SH-SY5Y (cell line): ENCODE measurements around the gene RNF144B.

Source experiments
- GATA2 ChIP-seq: IDR thresholded peaks from 2 replicates; pipeline ENCODE4 v1.6.1; 2011; ENCODE audit warnings: mild to moderate bottlenecking, low read depth, low read length
- GATA3 ChIP-seq: IDR thresholded peaks from 2 replicates; pipeline ENCODE4 v1.6.1; 2011; ENCODE audit warnings: low read depth, mild to moderate bottlenecking, low read length, moderate library complexity

GRCh38 chr6:18471232-18471964 is 84.2 kb downstream of the RNF144B start:
- TF ChIP-seq GATA2 (no peak), GATA3 (no peak)
